ENCODE data around the gene HIP1. TPM values are rescaled to one million over a fixed set of nuclear protein-coding genes. Genes with fewer than 3 reads are reported as not detected.

HIP1 gene
- total RNA-seq, 1 experiment from 2014 or later = 13.7 TPM

- no peaks in the 10 kb centered on the region for H3K4me1 Mint-ChIP-seq (ENCODE audit: low read depth, unreplicated experiment)
- no peak overlapping the region for H3K4me3 Mint-ChIP-seq (ENCODE audit: unreplicated experiment)
- H3K9me3 ChIP-seq = no peaks in the 10 kb centered on the region
- intact Hi-C loops (cut with micrococcal nuclease; ENCODE audit: unreplicated experiment) = no loop called here
- CTCF ChIA-PET = no interaction called here
- TF ChIP-seq CTCF (IDR thresholded peaks at IDR 0.05; ENCODE audit: insufficient read depth in 1 of 2, low read depth in 1 of 2, low read length in 1 of 2, severe bottlenecking in 1 of 2, unreplicated experiment in 1 of 2) = no peak
- H3K36me3 Mint-ChIP-seq (ENCODE audit: insufficient read depth, unreplicated experiment) = peaks cover 9% of the 10 kb centered on the region
- no TSS peak for BruUV-seq (replicated peaks)
- POLR2A ChIA-PET = no interaction called here
- H3K27me3 Mint-ChIP-seq (ENCODE audit: insufficient read depth, unreplicated experiment) = no peaks in the 10 kb centered on the region
- no peaks in the 10 kb centered on the region for H3K27me3 ChIP-seq (replicated peaks; ENCODE audit: control insufficient read depth, insufficient read depth, low read length)
- no peak overlapping the region for H3K27ac Mint-ChIP-seq (ENCODE audit: unreplicated experiment)
- H3K9me3 Mint-ChIP-seq (ENCODE audit: unreplicated experiment) = no peaks in the 10 kb centered on the region
- DNase-seq = no peak
- no peak overlapping the region for H3K4me3 ChIP-seq (ENCODE audit: low read depth, low read length)
- H3K4me1 ChIP-seq = no peaks in the 10 kb centered on the region
- no peaks in the 10 kb centered on the region for H3K36me3 ChIP-seq (ENCODE audit: control insufficient read depth, insufficient read depth, low read length)
These were observed 155.5 kb downstream of the HIP1 start for GRCh38 chr7:75583255-75583654.

GRCh38 chr7:75579899-75580298 lies 158.8 kb downstream of the HIP1 start:
- Mint-ChIP-seq H3K4me1 (ENCODE audit: low read depth, unreplicated experiment) (no peaks in the 10 kb centered on the region), H3K36me3 (ENCODE audit: insufficient read depth, unreplicated experiment) (peaks cover 6% of the 10 kb centered on the region), H3K27me3 (ENCODE audit: insufficient read depth, unreplicated experiment) (no peaks in the 10 kb centered on the region), H3K4me3 (ENCODE audit: unreplicated experiment) (no peak overlapping the region), H3K9me3 (ENCODE audit: unreplicated experiment) (no peaks in the 10 kb centered on the region), H3K27ac (ENCODE audit: unreplicated experiment) (no peak overlapping the region)
- Histone ChIP-seq H3K36me3 (ENCODE audit: control insufficient read depth, insufficient read depth, low read length) (no peaks in the 10 kb centered on the region), H3K4me1 (no peaks in the 10 kb centered on the region), H3K9me3 (no peaks in the 10 kb centered on the region), H3K27me3 (replicated peaks; ENCODE audit: control insufficient read depth, insufficient read depth, low read length) (no peaks in the 10 kb centered on the region), H3K4me3 (ENCODE audit: low read depth, low read length) (no peak overlapping the region)
- no TSS peak for BruUV-seq (replicated peaks)
- intact Hi-C loops (cut with micrococcal nuclease; ENCODE audit: unreplicated experiment) = no loop called here
- no peak for TF ChIP-seq CTCF (IDR thresholded peaks at IDR 0.05; ENCODE audit: insufficient read depth in 1 of 2, low read depth in 1 of 2, low read length in 1 of 2, severe bottlenecking in 1 of 2, unreplicated experiment in 1 of 2)
- POLR2A ChIA-PET = no interaction called here
- DNase-seq = no peak
- CTCF ChIA-PET = no interaction called here

GRCh38 chr7:75578081-75578480 lies 160.7 kb downstream of the HIP1 start:
- ChIA-PET POLR2A (interaction anchor here (0.6 kb wide), 1 partner anchor 17 kb away, joined by 3 read pairs; no protein-coding TSS in a partner anchor), CTCF (no interaction called here)
- H3K4me3 ChIP-seq (ENCODE audit: low read depth, low read length) = no peak overlapping the region
- Mint-ChIP-seq H3K36me3 (ENCODE audit: insufficient read depth, unreplicated experiment) (peaks cover 6% of the 10 kb centered on the region), H3K4me1 (ENCODE audit: low read depth, unreplicated experiment) (no peaks in the 10 kb centered on the region), H3K9me3 (ENCODE audit: unreplicated experiment) (no peaks in the 10 kb centered on the region), H3K27ac (ENCODE audit: unreplicated experiment) (no peak overlapping the region), H3K4me3 (ENCODE audit: unreplicated experiment) (no peak overlapping the region), H3K27me3 (ENCODE audit: insufficient read depth, unreplicated experiment) (no peaks in the 10 kb centered on the region)
- no peaks in the 10 kb centered on the region for H3K36me3 ChIP-seq (ENCODE audit: control insufficient read depth, insufficient read depth, low read length)
- no TSS peak for BruUV-seq (replicated peaks)
- no peaks in the 10 kb centered on the region for H3K4me1 ChIP-seq
- TF ChIP-seq CTCF (IDR thresholded peaks at IDR 0.05; ENCODE audit: insufficient read depth in 1 of 2, low read depth in 1 of 2, low read length in 1 of 2, severe bottlenecking in 1 of 2, unreplicated experiment in 1 of 2) = no peak
- no peak for DNase-seq
- H3K9me3 ChIP-seq = no peaks in the 10 kb centered on the region
- no peaks in the 10 kb centered on the region for H3K27me3 ChIP-seq (replicated peaks; ENCODE audit: control insufficient read depth, insufficient read depth, low read length)
- intact Hi-C loops (cut with micrococcal nuclease; ENCODE audit: unreplicated experiment) = no loop called here

All from Caco-2 (cell line).